ENCODE results near the gene SF3B1. TPM values are rescaled to one million over a fixed set of nuclear protein-coding genes. Genes with fewer than 3 reads are reported as not detected.

Gene SF3B1
- total and polyA plus RNA-seq, 7 donors = 89.2 to 162 (median 136) TPM

DNA sequence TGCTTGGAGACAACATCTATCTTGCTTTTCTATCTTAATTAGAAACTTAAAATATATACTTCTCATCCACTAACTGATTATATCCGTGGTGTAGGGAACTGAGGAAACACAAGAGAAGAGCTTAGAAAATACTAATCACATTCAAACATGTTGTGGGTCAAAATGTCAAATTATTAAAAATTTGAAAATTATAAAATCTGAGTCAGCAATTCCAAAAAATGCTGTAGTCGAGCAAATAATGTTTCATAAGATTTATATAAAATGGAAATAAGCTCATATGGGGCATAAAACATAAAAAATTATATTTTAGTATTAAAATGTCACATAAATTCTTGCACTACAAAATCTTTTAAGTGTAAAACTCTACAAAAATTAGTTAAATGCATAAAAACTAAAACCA lies 29.2 kb downstream of the SF3B1 start:
- DNase-seq = no peak
- Histone ChIP-seq H3K27ac (no peak overlapping the region), H3K4me1 (no peaks in the 10 kb centered on the region), H3K9me3 (no peaks in the 10 kb centered on the region), H3K4me3 (no peak overlapping the region), H3K36me3 (ENCODE audit: insufficient read depth in 1 of 2, low read depth in 1 of 2) (peaks cover 11 to 100% of the 10 kb centered on the region in 2 donors), H3K27me3 (ENCODE audit: insufficient read depth in 3 of 3, low read length in 2 of 3) (no peaks in the 10 kb centered on the region)
- TF ChIP-seq, protein P1, sequence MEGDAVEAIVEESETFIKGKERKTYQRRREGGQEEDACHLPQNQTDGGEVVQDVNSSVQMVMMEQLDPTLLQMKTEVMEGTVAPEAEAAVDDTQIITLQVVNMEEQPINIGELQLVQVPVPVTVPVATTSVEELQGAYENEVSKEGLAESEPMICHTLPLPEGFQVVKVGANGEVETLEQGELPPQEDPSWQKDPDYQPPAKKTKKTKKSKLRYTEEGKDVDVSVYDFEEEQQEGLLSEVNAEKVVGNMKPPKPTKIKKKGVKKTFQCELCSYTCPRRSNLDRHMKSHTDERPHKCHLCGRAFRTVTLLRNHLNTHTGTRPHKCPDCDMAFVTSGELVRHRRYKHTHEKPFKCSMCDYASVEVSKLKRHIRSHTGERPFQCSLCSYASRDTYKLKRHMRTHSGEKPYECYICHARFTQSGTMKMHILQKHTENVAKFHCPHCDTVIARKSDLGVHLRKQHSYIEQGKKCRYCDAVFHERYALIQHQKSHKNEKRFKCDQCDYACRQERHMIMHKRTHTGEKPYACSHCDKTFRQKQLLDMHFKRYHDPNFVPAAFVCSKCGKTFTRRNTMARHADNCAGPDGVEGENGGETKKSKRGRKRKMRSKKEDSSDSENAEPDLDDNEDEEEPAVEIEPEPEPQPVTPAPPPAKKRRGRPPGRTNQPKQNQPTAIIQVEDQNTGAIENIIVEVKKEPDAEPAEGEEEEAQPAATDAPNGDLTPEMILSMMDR (IDR thresholded peaks at IDR 0.05) = no peak
- intact Hi-C loops (cut with DNase I) = loop anchor here (5.0 to 10.0 kb wide), 2 partner anchors 72 to 621 kb away; no protein-coding TSS in a partner anchor
- no peak for ATAC-seq
- WGBS, 3 donors = 79 to 88% (median 83%) methylated on average over 2 of the region's 2 CpGs

DNA sequence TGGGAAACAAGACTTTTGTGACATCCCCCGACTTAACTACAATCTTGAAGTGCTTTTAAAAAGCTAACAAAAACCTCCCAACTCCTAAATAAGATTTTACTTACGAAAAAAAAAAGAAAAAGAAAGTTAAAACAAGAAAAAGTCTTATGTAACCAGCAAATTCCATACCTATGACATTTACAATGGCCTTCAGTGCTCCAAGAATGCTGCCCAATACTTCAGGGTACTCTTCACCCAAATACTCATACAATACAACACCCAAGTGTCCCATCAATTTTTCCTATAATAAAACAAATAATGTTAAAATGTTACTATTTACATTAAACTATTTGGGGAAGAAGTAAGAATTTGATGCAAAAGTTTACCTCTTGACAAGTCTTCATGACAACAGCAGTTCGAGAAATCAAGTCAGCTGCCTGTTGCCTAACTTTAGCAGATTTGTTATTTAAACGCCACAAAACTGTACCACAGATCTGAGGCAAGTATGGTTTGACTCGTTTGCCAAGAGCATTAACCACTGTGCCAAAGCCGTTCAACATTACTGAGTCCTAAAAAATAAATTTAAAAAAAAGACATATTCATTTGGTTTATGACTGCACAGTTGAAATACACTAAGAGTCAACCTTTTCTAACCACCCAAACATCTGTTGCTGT lies 34.8 kb downstream of the SF3B1 start:
- TF ChIP-seq, protein P1 (IDR thresholded peaks at IDR 0.05) = no peak
- ATAC-seq (no peak), DNase-seq (no peak)
- intact Hi-C loops (cut with DNase I) = loop anchor here (2.0 to 10.0 kb wide), 4 partner anchors 19 to 623 kb away; no protein-coding TSS in a partner anchor
- no peaks in the 10 kb centered on the region for H3K9me3 ChIP-seq
- H3K4me1 ChIP-seq = no peaks in the 10 kb centered on the region
- no peak overlapping the region for H3K4me3 ChIP-seq
- 78 to 90% (median 80%) methylated on average over 6 of the region's 6 CpGs for WGBS, 3 donors
- no peak overlapping the region for H3K27ac ChIP-seq
- peaks cover 11 to 100% of the 10 kb centered on the region in 2 donors for H3K36me3 ChIP-seq (ENCODE audit: insufficient read depth in 1 of 2, low read depth in 1 of 2)
- H3K27me3 ChIP-seq (ENCODE audit: insufficient read depth in 3 of 3, low read length in 2 of 3) = no peaks in the 10 kb centered on the region

DNA sequence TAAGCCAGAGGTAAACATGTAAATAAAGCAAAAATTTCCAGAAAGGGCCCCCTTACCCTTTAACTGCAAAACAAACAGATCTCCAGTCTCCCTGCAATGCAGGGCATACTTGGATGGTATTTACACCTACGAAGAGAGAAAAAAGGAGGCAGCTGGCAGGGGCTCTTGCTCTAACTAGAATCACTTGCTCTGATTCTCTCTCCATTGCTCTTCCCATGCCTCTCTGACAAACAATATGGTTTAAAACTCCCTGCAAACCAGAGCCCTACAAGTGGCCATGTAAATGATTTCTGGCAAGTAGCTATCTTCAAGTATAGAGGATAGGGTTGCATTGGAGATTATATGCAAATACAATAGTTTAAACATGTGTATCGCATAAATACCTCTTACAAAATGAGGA lies 35.9 kb downstream of the SF3B1 start:
- no peak for DNase-seq
- WGBS, 3 donors = 86 to 94% (median 92%) methylated on average over 2 of the region's 2 CpGs
- no peak overlapping the region for H3K27ac ChIP-seq
- TF ChIP-seq, protein P1 (IDR thresholded peaks at IDR 0.05) = no peak
- peaks cover 8 to 100% of the 10 kb centered on the region in 2 donors for H3K36me3 ChIP-seq (ENCODE audit: insufficient read depth in 1 of 2, low read depth in 1 of 2)
- no peaks in the 10 kb centered on the region for H3K27me3 ChIP-seq (ENCODE audit: insufficient read depth in 3 of 3, low read length in 2 of 3)
- H3K4me1 ChIP-seq = no peaks in the 10 kb centered on the region
- intact Hi-C loops (cut with DNase I) = no loop called here
- no peak for ATAC-seq
- no peak overlapping the region for H3K4me3 ChIP-seq
- H3K9me3 ChIP-seq = no peaks in the 10 kb centered on the region

DNA sequence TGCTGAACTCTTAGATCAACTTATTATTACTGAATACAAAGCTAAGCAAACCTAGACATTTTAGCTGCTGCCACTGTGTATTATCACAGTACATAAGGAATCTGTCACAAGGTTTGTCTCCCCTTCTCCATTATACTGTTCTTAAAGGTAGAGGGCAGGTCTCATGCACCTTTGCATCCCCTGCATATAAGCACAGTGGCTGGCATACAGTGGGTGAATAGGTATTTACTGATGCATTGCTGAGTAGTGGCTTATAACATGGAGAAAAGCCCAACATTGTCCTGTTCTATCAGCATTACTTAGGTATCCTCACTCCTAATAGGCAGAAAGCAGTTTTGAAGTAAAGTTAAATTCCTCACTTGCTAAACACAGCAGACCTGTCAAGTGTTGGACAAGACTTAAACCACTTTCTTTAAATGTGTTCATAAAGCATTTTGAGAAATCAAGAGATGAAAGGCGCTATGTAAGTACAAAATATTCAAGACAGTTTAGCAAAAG lies 43.6 kb downstream of the SF3B1 start:
- H3K9me3 ChIP-seq = no peaks in the 10 kb centered on the region
- DNase-seq (no peak), ATAC-seq (no peak)
- 97 to 99% (median 98%) methylated on average over 1 of the region's 1 CpG for WGBS, 3 donors
- no peaks in the 10 kb centered on the region for H3K4me1 ChIP-seq
- no peak overlapping the region for H3K27ac ChIP-seq
- no peaks in the 10 kb centered on the region for H3K27me3 ChIP-seq (ENCODE audit: insufficient read depth in 3 of 3, low read length in 2 of 3)
- TF ChIP-seq, protein P1 (IDR thresholded peaks at IDR 0.05) = no peak
- intact Hi-C loops (cut with DNase I) = no loop called here
- peaks cover 0 to 61% of the 10 kb centered on the region in 2 donors for H3K36me3 ChIP-seq (ENCODE audit: insufficient read depth in 1 of 2, low read depth in 1 of 2)
- no peak overlapping the region for H3K4me3 ChIP-seq
